GM12892 (cell line): ENCODE measurements around the gene ALK.

ENCODE experiments used
- DNase-seq: peaks from one replicate; pipeline ENCODE4 v3.0.0; 2011; ENCODE audit not compliant: insufficient read length
- FAIRE-seq: peaks from 2 replicates; lab custom pipeline; 2011; peaks lifted over from hg19 to GRCh38; lab: Jason Lieb, UNC
- POLR2A ChIP-seq: IDR thresholded peaks from 2 replicates; pipeline ENCODE4 v1.6.1; 2011; ENCODE audit warnings: low read depth, low read length, control low read depth
- POLR2AphosphoS5 ChIP-seq: IDR thresholded peaks from 2 replicates; pipeline ENCODE4 v1.6.1; 2011; ENCODE audit warnings: low read depth, low read length, control low read depth
- TAF1 ChIP-seq: IDR thresholded peaks from 2 replicates; pipeline ENCODE4 v1.6.1; 2011; ENCODE audit warnings: low read depth, mild to moderate bottlenecking, control low read depth, low read length, borderline replicate concordance

Gene ALK

DNA sequence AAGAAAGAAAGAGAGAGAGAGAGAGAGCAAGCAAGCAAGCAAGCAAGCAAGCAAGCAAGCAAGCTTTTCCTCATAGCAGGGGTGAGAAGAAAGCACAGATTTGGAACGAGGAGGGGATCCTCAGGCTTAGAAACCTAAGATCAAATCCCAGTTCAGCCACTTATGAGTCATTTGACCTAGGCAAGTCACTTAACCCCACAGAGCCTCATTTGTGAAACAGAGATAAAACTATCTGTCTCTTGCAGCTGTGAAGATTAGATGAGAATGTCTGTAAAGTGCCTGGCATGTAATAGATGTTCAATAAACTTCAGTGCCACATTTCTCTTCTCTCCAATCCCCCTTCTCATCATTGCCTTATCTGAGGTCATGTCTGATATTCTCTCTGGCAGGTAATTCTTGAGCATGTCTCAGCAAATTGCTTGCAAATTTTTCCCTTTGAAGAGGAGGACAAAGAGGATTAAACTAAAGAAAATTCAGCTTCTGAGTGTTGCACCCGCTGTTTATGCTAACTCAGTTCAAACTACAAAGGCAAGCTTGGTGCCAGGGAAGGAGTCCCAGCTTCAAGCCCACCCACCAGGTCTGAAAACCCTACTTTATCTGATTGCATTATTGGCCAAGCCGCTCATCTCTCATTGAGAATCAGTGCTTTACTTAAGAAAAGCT, 20.3 kb downstream of the ALK start:
- TF ChIP-seq POLR2A: no peak
- TF ChIP-seq TAF1: no peak
- TF ChIP-seq POLR2AphosphoS5: no peak
- DNase-seq (no peak), FAIRE-seq (no peak)

DNA sequence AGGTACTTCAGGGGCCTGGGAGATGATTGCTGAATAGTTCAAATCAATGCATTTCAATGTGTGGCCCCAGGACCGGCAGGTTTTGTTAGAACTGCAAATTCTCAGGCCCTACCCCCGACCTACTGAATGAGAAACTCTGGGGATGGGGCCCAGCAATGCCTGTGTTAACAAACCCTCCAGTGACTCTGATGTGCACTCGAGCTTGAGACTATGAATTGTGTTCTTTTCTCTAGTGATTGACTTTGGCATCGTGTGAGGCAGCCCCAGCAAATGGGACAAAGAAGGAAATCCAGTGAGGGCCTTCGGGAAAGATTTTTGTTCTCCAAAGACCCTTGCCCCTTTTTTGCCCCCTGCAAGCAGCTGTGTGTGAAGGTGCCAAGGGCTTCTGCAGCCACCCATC, 22.4 kb downstream of the ALK start:
- DNase-seq (no peak), FAIRE-seq (no peak)
- TF ChIP-seq POLR2A (no peak), TAF1 (no peak), POLR2AphosphoS5 (no peak)

DNA sequence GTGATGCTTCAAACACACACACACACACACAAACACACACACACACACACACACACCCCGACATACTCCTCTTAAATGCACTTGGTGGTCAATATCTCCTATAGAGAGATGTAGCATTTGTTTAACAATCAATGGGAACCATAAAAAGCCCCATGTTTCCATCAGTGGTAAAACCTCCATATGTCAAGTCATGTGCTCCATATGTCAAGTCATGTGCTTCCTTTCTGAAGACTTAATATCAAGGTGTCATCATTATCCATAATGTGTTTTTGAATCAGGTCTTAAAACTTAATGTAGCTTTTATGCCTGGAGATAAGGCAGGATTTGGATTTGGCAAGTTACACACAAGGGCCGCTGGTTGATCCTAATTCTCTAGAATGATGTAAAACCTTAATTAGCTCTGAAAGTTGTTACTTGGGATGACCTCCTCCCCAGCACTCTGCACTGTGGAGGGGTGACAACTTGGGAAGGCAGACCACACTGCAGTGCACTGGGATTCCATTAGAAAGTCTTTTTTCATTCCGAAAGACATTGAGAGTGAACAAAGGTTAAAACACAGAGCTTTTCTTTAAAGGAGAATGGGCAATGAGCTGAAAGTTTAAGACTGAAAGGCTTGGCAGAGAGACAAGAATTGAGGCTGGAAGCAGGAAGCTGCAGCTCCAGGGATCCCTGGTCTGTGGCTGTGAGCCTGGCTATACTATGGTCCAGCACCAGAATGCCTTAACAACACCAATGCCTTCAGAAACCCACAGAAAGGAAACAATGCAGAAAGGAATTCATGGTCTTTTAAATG, 26.4 kb downstream of the ALK start:
- no peak for DNase-seq
- no peak for FAIRE-seq
- TF ChIP-seq POLR2AphosphoS5 (no peak), TAF1 (no peak), POLR2A (no peak)

DNA sequence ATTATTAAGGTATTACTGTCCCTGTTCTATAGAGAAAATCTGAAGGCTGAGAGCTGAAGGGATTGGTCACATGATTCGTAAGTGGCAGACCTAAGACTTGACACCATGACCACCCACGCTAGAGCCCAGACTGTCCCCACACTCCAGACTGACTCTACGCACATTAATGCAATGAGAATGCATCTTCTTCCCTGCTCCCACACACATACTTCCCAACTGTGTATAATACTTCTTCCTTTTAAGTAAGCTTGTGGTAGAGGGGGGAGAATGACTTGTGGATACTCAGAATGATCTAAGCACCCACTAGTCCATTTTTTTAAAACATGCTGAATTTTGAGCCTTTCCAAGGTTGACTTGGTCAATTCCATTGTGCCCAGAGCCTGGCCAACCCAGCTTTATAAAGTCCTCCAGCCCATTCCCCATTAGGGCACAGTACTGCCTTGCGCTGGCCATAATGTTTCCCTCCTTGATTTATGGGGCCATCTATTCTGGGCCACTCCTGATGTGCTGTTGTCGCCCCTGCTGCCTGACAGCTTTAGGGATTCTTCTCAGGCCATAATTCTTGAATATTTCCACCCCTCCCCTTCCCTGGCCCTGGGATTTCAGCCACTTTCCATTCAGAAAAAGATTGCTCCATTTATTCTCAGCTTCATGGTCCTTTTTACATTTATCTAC, 28.7 kb downstream of the ALK start:
- no peak for DNase-seq
- FAIRE-seq: no peak
- TF ChIP-seq POLR2AphosphoS5 (no peak), POLR2A (no peak), TAF1 (no peak)

DNA sequence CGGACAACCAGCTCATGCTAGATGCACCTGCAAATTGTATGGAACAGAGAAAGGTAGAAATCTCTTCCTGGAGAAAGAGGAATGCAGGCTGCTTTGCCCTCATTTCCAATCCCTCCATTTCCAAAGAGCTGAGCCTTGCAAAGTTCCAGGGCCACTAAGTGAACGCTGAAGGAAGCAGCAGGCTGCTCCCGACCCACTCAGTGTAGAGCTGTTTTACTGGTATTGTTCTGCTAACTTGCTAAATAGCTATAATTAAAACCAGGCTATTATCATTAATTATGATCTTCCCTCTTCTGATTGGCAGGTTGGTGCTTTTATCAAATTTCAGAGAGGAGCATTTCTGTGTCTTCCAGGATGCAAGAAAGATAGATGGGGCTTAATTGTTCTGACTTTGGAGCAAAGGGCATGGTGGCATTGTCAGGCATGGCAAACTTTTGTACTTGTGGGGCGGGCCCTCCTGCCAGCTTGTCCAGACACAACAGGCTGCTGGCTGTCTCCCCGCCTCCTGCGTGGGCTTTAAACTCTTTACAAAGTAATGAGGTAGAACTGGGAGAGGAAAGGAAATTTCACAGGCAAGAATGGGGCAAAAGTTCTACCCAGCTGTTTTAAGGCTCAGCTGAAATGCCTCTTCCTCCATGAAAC, 40.2 kb downstream of the ALK start:
- no peak for FAIRE-seq
- TF ChIP-seq POLR2A: no peak
- no peak for TF ChIP-seq TAF1
- no peak for TF ChIP-seq POLR2AphosphoS5
- DNase-seq: no peak

DNA sequence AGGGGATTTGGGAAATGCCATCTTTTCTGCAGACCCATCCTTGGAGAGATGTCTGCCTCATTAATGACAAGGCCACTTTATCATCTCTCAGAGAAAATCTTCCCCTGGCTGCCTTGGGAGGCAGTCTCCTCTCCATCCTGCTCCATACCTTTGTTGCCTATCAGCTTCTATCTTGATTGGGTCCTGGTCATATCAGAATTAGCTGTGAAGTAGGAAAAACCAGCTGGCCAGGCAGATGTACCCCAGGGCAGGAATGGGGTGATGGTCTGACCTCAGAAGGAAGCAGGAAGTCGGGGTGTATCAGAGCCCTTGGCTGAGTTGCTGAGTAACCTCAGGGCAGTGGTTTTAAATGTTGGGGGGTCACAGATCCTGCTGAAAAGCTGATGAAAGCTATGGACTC, 41.3 kb downstream of the ALK start:
- TF ChIP-seq POLR2A (no peak), POLR2AphosphoS5 (no peak), TAF1 (no peak)
- FAIRE-seq: no peak
- no peak for DNase-seq

DNA sequence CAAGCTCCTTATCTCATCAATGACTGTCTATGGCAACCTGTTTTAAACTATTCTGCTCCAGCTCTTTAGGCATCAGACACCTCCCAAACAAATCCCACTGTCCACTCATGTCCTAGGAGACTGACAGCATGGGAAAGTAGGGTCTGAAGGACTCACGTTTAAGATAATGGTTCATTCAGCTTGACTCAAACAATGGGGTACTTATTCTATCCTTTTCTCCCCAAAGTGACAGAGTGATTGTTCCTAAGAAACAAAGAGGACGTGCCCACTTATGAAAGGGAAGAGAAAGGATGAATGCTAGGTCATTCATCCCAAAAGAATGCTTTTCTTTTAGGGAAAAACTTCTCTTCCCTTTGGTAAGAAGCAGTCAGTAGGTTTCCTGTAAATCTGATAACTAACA, 41.9 kb downstream of the ALK start:
- TF ChIP-seq POLR2A (no peak), POLR2AphosphoS5 (no peak), TAF1 (no peak)
- no peak for FAIRE-seq
- no peak for DNase-seq

DNA sequence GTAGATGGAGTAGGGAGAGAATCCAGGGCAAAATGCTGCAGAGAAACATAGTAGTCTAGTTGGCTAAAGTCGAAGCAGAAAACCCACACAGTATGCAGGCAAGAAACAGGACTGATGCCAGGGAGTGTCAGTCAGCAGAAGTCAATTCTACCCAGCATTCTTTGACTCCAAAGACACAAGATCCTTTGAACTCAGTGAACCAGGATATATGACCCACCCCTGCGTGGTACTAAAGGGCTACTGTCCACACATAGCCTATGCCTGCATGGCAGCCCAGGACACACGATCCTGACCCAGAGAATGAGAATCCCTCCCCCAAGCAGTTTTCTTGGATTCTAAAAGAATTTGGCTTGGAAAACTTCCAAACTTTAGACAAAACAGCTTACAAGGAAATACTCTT, 42.5 kb downstream of the ALK start:
- TF ChIP-seq POLR2AphosphoS5 (no peak), POLR2A (no peak), TAF1 (no peak)
- FAIRE-seq: no peak
- no peak for DNase-seq

DNA sequence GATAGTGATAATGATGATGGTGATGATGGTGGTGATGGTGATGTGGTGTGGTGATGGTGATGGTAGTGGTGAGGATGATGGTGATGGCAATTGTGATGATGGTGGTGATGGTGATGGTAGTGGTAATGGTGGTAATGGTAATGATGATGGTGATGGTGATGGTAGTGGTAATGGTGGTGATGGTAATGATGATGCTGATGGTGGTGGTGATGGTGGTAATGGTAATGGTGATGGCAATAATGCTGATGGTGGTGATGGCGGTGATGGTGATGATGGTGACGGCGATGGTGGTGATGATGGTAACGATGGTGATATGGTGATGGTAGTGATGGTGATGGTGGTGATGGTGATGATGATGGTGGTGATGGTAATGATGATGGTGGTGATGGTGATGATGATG, 45.0 kb downstream of the ALK start:
- DNase-seq: no peak
- FAIRE-seq: no peak

DNA sequence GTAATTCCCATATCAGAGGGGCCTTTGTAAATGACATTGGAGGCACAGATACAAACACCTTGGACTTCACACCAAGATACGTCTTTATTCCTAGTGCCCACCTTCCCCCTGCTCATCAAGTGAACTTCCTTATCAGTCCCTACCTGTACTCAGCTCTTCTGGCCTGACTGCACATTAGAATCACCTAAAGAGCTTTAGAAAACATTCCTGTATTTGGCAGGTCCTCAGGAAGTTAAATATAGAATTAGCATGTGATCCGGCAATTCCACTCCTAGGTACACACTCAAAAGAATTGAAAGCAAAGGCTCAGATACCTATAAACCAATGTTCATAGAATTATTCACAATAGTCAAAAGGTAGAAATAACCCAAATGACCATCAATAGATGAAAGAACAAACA, 46.6 kb downstream of the ALK start:
- TF ChIP-seq POLR2AphosphoS5: no peak
- no peak for TF ChIP-seq TAF1
- no peak for TF ChIP-seq POLR2A
- DNase-seq: no peak
- no peak for FAIRE-seq

More for the DNA sequence above, 45.0 kb downstream of the ALK start:
- no peak for TF ChIP-seq POLR2A
- TF ChIP-seq TAF1: no peak
- no peak for TF ChIP-seq POLR2AphosphoS5

DNA sequence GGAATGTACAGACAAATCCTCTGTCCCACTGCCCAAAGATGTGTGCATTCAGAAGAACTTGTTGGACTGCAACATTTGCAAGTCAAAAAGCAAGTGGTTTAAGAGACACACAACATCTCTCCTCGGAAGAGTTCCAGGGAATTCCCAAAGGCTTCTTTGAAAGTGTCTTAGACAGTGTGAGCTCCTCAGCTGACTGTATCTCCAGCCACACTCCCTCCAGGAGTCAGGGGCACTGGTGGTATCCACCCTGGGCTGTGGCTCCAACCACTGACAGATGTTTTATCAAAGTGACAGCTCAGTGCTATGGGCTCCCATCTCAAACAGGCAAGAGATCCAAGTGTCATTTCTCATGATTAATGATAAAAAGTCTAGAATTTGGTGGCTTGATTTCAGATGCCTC, 48.5 kb downstream of the ALK start:
- TF ChIP-seq POLR2A (no peak), POLR2AphosphoS5 (no peak), TAF1 (no peak)
- FAIRE-seq: no peak
- no peak for DNase-seq
